Left kidney (tissue), 2 donors: ENCODE data around the gene CD48. TPM values are rescaled to one million over a fixed set of nuclear protein-coding genes. Genes with fewer than 3 reads are reported as not detected.
"Not testable (repeated sequence)": the region's sequence is repeated elsewhere in the genome, so short reads cannot be mapped to it uniquely, and the experiment has no call there.

Experiments
- DNase-seq: peaks from one replicate; pipeline ENCODE4 v3.0.0-alpha.2; 2013
- polyA plus RNA-seq: library from polyadenylated mRNA; unstranded; fragments of 120-200 nt; gene quantifications from one replicate; pipeline ENCODE4 v1.2.1, GENCODE V29; 2013; ENCODE audit not compliant: insufficient read length

The CD48 gene
- polyA plus RNA-seq, 1 donor, result 0.80 TPM

DNA sequence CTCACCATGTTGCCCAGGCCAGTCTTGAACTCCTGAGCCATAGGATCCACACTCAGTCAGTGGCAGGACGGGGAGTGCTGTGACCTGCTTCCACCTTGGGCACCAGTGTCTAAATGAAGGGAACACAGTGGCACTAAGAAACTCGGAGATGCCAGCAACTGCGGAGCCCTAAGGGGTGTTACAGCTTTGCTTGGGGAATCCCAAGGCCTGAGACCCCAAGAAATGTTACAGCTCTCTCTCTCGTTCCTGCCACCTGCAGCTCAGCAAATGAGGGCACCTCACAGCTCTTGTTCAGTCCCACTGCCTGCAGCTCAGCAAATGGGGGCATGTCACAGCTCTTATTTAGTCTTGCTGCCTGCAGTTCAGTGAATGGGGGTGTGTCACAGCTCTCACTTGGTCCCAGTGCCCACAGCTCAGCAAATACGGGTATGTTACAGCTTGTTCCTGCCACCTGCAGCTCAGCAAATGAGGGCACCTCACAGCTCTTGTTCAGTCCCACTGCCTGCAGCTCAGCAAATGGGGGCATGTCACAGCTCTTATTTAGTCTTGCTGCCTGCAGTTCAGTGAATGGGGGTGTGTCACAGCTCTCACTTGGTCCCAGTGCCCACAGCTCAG is 2.5 kb upstream of the CD48 start:
- DNase-seq, result not testable (repeated sequence)

DNA sequence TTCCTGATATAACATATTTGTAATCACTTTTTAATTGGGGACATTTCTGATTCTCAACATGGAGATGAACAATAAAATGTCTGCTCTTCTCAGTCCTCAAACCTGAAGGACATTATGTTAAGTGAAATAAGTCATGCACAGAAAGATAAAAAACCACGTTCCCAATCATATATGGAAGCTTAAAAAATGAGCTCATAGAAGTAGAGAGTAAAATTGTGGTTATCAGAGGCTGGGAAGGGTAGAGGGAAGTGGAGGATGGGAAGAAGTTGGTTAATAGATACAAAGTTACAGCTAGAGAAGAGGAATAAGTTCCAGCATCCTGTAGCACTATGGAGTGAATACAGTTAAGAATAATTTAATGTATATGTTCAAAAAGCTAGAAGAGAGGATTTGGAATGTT is 1.5 kb upstream of the CD48 start:
- DNase-seq, result no peak

DNA sequence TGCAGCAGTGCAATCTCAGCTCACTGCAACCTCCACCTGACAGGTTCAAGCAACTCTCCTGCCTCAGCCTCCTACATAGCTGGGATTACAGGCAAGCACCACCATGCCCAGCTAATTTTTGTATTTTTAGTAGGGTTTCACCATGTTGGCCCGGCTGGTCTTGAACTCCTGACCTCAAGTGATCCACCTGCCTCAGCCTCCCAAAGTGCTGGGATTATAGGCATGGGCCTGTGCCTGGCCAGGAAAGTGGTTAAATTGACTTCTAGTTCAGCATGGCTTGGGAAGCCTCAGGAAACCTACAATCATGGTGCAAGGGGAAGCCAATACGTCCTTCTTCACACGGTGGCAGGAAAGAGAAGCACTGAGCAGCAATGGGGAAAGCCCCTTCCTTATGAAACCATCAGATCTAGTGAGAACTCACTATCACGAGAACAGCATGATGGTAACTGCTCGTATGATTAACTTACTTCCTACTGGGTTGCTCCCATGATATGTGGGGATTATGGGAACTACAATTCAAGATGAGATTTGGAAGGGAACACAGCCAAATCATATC is 981 bp upstream of the CD48 start:
- not testable (repeated sequence) for DNase-seq

DNA sequence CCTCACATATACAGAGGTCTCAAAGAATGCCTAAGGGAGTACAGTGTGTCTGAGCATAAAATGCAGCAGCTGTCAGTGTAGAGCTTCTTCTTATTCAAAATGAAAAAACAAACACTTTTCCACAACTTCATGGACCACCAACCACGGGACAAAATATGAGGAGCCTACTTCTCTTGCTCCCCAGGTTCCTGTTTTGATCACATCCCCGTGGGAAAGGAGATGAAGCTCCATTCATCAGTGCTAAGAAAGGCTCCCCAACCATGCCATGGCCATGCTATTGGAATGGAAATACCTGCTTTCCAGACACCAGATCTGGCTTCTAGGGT is 383 bp downstream of the CD48 start:
- no peak for DNase-seq

DNA sequence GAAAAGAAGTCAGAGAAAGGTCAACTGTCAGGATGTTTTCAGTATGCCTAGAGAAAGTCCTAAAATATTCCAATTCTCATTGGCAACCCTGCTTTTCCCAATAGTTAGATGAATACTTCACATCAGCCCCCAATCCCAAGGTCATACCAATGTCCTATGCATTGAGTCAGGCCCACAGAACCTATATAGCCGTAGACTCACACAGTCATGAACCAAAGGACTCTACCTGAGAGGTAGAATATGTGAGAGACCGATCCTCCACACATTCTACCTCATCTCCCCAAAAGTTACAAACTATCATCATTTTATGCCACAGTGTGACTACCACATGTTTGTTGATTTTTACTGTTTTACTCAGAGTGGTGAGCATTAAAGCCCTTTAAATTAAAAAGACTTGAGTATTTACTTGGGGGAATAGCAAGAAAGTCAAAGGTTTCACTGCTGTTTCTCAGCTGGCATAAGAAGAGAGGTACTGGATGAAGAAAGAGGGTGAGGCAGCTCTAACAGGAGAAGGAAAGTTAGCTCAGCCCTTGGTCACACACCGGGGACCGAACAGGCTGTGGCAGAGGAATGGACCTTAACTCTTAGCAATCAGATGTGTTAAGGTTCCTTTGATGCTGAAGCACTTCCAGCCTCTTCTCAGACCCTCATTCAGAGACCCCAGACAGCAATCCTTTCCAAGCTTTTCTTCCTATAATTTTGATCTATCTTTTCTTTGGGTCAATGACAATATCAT is 937 bp downstream of the CD48 start:
- DNase-seq, result no peak

DNA sequence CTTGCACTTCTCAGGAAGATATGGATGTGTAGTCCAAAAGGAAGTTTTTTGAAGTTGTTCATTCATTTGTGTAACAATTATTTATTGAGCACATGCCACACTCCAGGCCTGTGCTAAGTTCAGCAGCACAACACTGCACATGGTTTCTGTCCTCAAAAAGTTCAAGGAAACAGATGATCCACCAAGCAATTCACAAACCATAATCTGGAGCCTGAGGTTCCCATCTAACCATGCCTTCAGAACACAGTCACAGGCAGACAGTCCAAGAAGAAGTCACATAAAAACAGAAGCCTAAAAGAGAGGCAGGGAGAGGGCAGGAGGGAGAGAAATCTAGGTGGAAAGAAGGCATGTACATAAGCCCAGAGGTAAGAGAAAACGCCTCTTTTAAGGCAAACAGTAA is 1.9 kb downstream of the CD48 start:
- DNase-seq, result no peak

DNA sequence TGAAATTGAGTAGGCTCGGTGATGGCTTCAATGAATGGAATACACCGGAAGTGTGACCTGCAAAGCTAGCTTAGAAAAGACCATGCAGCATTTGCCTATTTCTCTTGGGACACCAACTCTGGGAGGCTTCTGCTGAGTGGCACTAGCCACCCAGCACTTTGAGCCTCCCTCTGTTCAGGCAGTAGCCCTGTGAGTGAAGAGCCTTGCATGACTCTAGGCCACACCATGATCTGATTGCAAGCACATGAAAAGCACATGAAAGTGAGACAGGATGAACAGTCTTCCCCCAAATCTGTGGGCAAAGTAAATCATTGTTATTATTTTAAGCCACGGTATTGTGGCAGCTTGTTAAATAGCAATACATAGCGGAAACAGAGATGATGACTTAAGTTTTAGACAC is 2.8 kb downstream of the CD48 start:
- no peak for DNase-seq

DNA sequence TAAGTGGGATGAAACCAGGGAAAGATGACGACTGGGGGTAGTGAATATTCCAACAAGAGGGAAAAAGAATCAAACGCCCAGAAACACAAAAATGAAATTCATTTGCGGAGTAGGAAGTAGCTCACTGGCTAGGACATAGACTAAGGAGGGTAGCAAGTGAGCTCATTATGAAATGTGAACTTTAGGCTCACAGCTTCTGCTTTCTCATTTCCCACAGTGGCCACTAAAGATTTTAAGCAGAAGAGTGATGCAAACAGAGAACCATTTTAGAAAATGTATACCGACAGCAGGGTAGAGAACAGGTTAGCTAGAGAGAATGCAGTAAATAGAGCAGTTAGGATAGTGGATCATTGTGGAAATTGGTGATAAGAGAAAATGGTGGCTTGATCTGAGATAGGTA is 3.5 kb downstream of the CD48 start:
- DNase-seq, result no peak

DNA sequence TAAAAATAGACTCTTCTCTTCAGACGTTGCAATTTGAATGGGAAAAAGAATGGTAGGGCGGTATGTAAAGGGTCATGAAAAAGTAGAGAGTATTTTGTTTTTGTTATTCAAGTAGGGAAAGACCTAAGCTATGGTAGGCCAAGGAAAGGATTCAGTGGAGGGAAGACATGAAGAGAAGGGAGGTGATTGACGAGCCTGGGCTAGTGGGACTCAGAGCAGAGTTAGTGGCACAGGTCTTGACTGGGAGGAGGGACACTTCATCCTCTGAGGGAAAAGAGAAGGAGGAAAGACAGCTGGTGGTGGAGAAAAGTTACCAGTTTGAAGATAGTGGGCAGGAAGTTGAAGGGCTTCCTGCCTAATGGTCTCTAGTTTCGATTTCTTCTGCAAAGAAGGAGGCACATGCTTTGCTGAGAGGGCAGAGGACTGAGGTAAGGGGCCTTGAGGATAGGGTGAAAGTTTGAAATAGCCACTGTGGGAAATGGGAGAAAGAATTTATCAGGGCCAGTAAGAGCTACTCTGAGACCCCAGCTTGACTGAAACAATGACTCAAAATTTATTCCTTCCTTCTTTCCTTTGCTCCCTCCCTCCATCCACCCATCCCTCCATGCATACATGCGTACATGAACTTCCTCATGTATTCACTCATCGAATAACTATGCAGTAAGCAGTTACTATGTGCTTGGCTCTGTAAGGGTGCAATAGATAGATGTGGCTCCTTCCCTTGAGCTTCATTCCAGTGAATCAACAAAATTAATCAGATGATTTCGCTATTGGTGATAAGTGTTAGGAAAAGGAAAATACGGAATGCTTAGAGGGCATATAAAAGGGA is 4.2 kb downstream of the CD48 start:
- DNase-seq, result no peak

DNA sequence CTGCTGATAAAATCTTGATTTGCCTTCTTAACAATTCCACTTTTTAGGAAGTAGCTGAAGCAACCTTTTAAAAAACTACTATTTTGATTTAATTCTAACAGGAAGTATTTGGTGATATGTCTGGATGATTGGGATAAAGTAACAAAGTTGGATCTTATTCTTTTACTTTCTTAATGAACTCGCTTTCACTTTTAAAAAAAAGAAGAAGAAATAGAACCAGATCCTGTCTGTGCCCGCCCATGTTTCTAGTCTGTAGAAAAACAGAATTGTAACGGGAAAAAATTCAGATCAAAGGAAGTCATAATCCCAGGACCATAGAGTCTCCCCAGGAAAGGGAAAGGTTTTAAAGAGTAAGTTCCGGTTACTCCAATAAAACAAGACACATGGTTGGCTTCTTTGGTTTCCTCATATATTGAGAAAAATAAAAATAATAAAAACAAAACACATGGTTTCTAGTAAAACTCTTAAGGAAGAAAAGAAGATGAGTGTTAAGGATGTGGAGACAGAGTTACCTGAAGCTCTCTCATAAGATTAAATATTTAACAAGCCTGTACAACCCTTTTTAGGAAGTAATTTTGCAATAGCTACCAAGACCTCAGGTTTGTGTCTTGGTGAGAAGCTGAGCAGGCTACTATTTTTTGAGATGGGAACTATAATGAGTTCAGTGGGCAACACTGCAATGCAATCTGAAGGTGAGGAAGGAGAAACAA is 4.9 kb downstream of the CD48 start:
- no peak for DNase-seq

DNA sequence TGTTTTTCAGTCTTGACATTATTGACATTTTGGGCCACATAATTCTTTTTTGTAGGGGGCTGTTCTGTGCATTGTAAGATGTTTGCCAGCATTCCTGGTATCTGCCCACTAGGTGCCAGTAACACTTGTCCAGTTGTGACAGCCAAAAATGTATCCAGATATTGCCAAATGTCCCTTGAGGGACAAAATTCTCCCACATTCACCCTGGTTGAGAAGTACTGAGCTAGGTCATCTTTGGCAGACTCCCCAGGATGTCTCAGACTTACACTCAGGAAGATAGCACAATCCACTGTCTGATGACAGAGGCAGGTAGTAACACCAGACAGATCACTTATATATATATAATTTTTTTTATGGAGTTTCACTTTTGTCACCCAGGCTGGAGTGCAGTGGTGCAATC is 5.9 kb downstream of the CD48 start:
- DNase-seq, result no peak

DNA sequence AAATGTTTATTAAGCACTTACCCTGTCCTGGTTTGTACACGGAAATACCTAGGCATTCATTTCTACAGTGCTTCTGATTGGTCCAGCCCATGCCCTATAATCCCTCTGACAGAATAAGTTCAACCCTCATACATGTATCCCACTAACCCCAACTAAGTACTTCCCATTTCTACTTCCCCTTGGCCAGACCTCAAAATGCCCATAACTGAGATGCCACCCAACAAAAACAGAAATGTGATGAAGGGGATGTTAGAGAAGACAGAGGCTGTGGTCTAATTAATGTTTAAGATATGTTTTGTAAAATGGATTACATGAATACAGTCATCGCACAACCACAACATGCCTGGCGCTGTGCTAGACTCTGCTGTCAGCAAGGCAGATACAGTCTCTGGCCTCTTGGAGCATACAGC is 6.4 kb downstream of the CD48 start:
- DNase-seq, result not testable (repeated sequence)

DNA sequence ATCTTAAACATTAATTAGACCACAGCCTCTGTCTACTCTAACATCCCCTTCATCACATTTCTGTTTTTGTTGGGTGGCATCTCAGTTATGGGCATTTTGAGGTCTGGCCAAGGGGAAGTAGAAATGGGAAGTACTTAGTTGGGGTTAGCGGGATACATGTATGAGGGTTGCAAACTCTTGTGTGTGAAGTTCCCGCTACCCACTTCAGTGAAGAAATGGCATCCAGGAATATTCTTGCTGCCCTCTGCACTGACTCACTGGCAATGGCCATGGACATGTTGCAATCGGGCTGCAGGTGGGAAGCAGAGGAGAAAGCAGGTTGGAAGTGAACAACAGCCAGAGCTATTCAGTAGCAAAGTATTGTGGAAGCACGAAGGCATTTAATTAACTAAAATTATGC is 7.4 kb downstream of the CD48 start:
- no peak for DNase-seq

DNA sequence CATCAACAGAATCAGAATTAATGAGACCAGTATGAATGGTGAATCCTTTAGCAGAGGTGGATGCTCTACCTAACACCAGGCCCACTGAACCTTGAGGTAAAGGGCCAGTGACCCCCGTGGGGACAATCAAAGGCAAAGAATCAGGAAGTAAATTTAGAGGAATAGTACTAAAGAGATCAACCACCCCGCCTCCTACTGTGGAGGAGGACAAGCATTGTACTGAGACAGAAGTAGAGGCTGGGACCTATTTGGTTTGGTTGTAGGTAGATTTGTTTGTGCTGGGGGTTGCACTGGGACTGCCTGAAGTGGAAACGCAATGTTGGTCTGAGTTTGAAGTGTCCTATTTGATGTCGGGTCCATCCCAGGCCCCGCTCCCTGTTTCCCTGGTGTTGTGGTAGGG is 9.5 kb downstream of the CD48 start:
- no peak for DNase-seq

DNA sequence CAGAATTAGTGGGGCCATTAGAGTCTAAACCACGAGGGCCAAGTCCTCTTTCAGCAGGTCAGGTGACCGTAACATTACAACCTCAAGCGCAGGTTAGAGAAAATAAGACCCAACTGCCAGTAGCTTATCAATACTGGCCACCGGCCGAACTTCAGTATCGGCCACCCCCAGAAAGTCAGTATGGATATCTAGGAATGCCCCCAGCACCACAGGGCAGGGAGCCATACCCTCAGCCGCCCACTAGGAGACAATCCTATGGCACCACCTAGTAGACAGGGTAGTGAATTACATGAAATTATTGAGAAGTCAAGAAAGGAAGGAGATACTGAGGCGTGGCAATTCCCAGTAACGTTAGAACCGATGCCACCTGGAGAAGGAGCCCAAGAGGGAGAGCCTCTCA is 19.2 kb downstream of the CD48 start:
- not testable (repeated sequence) for DNase-seq

DNA sequence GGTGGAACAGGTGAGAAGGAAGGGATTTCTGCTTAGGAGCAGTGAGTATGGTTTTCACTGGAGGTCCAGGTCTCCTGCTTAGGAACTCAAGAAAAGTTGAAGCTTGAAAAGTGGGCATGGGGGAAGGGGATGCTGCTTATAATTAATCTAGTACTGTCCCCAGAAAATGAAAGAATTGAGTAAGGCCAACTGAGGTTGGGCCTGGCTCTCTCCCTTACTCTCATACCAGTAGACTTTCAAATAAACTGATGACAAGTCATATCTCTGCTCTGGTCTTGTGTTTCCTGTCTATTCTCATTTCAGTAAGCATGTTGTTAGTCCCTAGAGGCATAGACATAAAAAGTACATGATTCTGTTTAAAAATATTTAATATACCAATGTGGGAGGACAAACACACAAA is 26.4 kb downstream of the CD48 start:
- no peak for DNase-seq

DNA sequence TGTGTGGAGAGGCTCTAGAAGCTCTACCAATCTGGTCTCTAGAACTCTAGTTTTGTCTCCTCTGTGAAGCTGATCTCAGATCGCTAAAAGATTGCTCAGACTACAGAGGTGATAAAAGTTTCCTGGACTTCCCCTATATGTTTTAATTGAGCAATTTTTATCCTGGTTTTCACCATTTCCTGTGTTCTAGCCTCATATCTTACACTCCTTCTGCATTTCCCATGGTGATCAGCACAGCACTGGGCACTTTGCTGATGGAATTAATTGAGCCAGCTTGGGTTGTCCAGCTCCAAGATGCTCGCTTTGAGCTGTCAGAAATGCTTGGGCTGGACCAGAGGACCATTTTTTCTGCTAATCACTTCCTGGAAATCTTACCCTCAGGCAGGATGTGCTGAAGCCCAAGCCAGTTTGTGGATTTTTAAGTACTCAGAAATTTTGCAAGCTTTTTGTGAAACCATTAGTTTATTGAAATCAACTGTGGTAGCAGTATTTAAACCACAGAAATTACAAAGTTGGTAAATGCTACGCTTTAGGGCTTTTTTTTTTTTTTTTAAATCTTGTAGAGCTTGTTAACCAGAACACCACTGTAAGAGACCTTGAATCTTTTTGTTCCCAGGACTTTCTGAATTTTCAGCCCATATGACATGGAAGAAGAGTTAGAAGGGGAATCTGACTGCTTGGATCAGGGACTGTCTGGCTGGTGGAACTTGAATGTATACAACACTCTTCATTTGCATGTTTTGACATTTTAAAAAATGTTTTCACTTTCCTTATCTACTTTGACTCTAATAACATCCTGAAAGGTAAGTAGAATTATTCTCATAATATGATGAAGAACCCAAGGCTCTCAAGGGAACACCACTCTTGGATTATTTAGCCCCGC is 28.4 kb downstream of the CD48 start:
- no peak for DNase-seq

DNA sequence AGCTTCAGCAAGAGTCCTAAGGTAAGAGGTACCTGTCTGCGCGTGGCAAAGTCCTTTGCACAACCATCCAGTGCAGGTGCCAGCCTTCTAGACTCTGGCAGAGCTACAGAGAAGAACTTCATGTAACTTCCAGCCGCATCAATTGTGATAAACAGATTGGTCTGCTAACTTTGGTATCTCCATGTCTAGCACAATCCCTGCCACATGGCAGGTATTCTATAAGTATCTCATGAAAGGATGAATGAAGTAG is 29.8 kb downstream of the CD48 start:
- DNase-seq, result no peak

DNA sequence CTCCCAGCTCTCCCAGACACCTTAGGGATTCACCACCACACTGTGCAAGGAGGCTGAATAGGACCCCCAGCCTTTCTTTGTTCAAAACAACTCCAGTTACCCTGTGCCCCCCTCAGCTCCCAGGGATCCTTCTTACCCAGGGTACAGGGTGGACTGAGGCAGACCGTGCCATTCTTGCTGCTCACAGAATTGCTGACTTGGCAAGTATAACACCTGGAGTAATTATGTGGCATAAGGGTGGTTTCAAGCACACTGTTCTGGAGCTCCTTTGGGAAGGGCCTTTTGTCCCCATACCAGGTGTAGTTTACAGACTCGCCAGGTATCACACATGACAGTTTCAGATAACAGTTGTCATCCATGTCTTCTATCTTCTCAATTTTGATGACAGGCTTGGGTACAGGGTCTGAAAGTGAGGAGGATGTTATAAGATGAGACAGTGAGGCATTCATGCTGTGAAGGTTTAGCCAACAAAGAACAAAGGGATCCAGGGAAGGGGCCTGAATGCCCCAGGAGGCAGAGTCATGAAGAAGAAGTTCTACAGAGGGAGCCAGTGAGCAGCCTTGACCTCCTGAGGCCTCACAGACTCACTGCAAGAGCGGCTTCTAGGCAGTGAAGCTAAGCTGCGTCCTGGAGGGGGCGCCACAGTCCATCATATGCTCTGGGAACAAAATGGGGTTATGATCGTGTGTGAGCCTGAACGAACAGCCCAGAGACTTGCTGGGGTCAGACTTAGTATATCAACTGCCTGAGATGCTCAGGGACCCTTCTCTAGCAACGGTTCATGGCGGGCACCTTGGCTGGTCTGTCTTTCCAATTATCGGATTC is 30.3 kb downstream of the CD48 start:
- DNase-seq, result peak; percentile 10

DNA sequence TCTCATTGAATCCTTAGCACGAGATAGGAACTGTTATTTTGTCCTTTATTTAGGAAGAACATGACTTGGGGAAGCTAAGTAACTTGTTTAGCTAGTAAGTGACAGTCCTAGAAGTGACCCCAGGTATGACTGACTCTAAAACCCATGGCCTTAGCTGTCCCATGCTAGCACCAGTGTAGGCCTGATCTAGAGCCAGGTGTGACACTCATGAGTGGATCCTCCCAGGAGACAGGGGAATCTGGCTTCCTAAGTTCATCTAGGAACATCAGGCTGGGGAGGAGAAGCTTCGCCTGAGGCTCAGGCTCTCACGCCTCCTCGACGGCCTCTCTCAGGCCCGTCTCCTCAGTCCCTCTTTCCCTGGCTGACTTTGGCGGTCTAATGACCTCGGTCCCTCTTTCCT is 31.2 kb downstream of the CD48 start:
- no peak for DNase-seq

DNA sequence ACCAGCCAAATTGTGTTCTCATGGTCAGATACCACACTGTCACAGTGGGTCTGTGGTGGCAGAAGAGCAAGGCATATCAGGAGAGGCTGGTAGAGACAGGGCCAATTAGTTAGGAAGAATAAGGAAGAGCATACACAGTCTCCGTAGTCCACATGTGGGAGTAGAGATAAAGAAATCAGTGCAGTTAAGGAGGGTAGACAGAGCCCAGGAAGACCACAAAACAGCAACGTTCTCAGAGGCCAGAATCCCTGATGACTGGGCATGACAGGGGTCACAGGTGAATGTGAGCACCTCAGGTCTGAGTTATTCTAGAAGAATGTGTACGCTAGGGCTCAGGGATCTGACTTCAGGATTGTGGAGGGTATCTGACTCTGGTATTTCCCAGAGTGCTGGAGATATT is 31.7 kb downstream of the CD48 start:
- DNase-seq, result no peak
